CD4-positive, CD25-positive, alpha-beta regulatory T cell (primary cell): Measurements from ENCODE around the gene RADIL. TPM values are rescaled to one million over a fixed set of nuclear protein-coding genes. Genes with fewer than 3 reads are reported as not detected.

Experiments used
- ATAC-seq, 2 donors: fragments of 150-1000 bp; cut with Tn5 transposase; one replicate each; pipeline ENCODE4 v1.10.0; 2021; ENCODE audit warnings: low read depth in 2 of 2, moderate number of reproducible peaks in 2 of 2, moderate library complexity in 1 of 2
- DNase-seq, 3 donors: peaks; one replicate each; pipeline versions ENCODE4 v3.0.0 to v3.0.0-alpha.2; 2012 to 2022; ENCODE audit warnings: mixed read lengths in 1 of 3
- H3K27ac ChIP-seq: one replicate; pipeline ENCODE4 v1.7.0; 2013; ENCODE audit warnings: mild to moderate bottlenecking, low read length; ENCODE audit not compliant: insufficient read depth, poor library complexity, severe bottlenecking
- H3K27me3 ChIP-seq: one replicate; pipeline ENCODE4 v1.7.0; 2013; ENCODE audit warnings: low read length; ENCODE audit not compliant: control insufficient read depth, insufficient read depth
- H3K36me3 ChIP-seq: one replicate; pipeline ENCODE4 v1.7.0; 2013; ENCODE audit warnings: mild to moderate bottlenecking, low read length, moderate library complexity; ENCODE audit not compliant: control insufficient read depth, insufficient read depth
- H3K4me1 ChIP-seq: 2 replicates; pipeline ENCODE4 v1.7.0; 2013; ENCODE audit warnings: mild to moderate bottlenecking, low read length; ENCODE audit not compliant: insufficient read depth, control insufficient read depth, poor library complexity, severe bottlenecking
- H3K4me3 ChIP-seq: one replicate; pipeline ENCODE4 v1.7.0; 2013; ENCODE audit warnings: low read depth, mild to moderate bottlenecking, low read length, moderate library complexity
- H3K9me3 ChIP-seq, 2 experiments: 1 replicate in 1 of 2; 2 replicates in 1 of 2; pipeline ENCODE4 v1.7.0; 2013; ENCODE audit warnings: low read length in 2 of 2, mild to moderate bottlenecking in 1 of 2, moderate library complexity in 1 of 2; ENCODE audit not compliant: control insufficient read depth in 2 of 2
- H3K27ac Mint-ChIP-seq, 3 donors: one replicate each; pipeline ENCODE4 v1.8.0; 2020 to 2022; ENCODE audit warnings: mild to moderate bottlenecking in 3 of 3, mixed read lengths in 3 of 3, moderate library complexity in 2 of 3
- H3K27me3 Mint-ChIP-seq: one replicate; pipeline ENCODE4 v1.8.0; 2022; ENCODE audit warnings: mild to moderate bottlenecking, mixed read lengths
- H3K36me3 Mint-ChIP-seq: one replicate; pipeline ENCODE4 v1.8.0; 2020; ENCODE audit warnings: mixed read lengths
- H3K4me1 Mint-ChIP-seq, 4 donors: one replicate each; pipeline ENCODE4 v1.8.0; 2020 to 2022; ENCODE audit warnings: mixed read lengths in 4 of 4, mild to moderate bottlenecking in 1 of 4
- H3K4me3 Mint-ChIP-seq, 4 donors: one replicate each; pipeline ENCODE4 v1.8.0; 2020 to 2022; ENCODE audit warnings: mild to moderate bottlenecking in 4 of 4, mixed read lengths in 4 of 4, moderate library complexity in 3 of 4
- H3K9me3 Mint-ChIP-seq, 7 donors: one replicate each; pipeline ENCODE4 v1.8.0; 2020 to 2022; ENCODE audit warnings: mixed read lengths in 7 of 7, mild to moderate bottlenecking in 3 of 7, moderate library complexity in 2 of 7
- polyA plus RNA-seq, 4 donors: library from polyadenylated mRNA; unstranded; fragments of 300-500 nt; fragmentation: Illumina TruSeq; gene quantifications; one replicate each; pipeline ENCODE4 v1.2.3, GENCODE V29; 2021
- total RNA-seq: library from RNA; stranded (reverse); gene quantifications from one replicate; pipeline ENCODE4 v1.2.3, GENCODE V29; 2022

RADIL gene
- total and polyA plus RNA-seq, 5 donors from 2014 or later: not detected

DNA sequence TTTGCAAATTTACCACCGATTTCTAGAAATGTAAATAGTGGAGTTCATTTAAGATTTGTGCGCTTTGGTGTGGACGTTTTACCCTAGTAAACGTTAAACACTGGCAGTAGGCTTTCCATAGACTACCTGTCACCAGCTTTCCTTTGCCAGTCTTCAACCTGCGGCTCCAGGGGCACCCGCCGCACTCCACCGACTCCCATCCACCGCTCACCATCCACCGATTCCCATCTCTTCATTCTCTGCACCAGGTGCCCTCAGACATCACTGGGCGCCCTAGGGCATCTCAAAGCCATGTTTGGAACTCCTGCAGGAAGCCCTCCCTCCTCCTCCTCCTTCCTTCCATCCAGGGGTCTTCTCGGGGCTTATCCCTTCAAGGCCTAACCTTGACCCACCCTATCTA lies 109.5 kb downstream of the RADIL start:
- peak overlapping the region; percentile 90 to 99 (median 98) for H3K4me3 Mint-ChIP-seq
- Histone ChIP-seq H3K4me1 (peaks cover 34% of the 10 kb centered on the region), H3K27me3 (no peaks in the 10 kb centered on the region), H3K27ac (peak overlapping the region; percentile 97), H3K4me3 (no peak overlapping the region), H3K9me3 (no peaks in the 10 kb centered on the region), H3K36me3 (peaks cover 4% of the 10 kb centered on the region)
- no peaks in the 10 kb centered on the region for H3K9me3 Mint-ChIP-seq
- peak overlapping the region; percentile 99 to 100 (median 99) for H3K27ac Mint-ChIP-seq
- H3K27me3 Mint-ChIP-seq: peaks cover 4% of the 10 kb centered on the region
- H3K4me1 Mint-ChIP-seq: peaks cover 15 to 46% (median 36%) of the 10 kb centered on the region in 4 donors
- DNase-seq (no peak), ATAC-seq (no peak)
- peaks cover 11% of the 10 kb centered on the region for H3K36me3 Mint-ChIP-seq

DNA sequence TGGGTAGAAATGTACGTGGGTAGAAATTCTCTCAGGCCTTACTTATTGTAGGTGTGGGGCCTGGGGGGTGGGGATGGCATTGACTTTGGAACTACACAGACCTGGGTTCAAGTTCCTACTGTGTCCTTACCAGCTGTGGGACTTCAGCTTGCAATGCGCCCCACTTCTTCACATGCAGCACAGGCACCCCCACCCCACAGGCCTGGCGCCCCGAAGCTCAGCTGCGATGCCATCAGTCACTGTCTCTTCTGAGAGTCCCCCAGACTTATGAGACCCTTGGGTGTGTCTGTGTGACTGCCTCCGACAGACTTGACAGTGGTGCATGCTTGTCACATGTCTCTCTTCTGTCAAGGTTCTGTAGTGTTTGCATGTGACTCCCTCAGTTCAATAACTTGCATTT lies 111.2 kb downstream of the RADIL start:
- DNase-seq (no peak), ATAC-seq (no peak)
- Histone ChIP-seq H3K4me3 (no peak overlapping the region), H3K36me3 (no peaks in the 10 kb centered on the region), H3K4me1 (peaks cover 22% of the 10 kb centered on the region), H3K27me3 (no peaks in the 10 kb centered on the region), H3K27ac (no peak overlapping the region), H3K9me3 (no peaks in the 10 kb centered on the region)
- Mint-ChIP-seq H3K4me1 (peaks cover 4 to 34% (median 23%) of the 10 kb centered on the region in 4 donors), H3K27me3 (peaks cover 4% of the 10 kb centered on the region), H3K9me3 (no peaks in the 10 kb centered on the region), H3K27ac (peak overlapping the region in 2 of 3 donors; percentile 20 to 99), H3K36me3 (peaks cover 4% of the 10 kb centered on the region), H3K4me3 (no peak overlapping the region)

DNA sequence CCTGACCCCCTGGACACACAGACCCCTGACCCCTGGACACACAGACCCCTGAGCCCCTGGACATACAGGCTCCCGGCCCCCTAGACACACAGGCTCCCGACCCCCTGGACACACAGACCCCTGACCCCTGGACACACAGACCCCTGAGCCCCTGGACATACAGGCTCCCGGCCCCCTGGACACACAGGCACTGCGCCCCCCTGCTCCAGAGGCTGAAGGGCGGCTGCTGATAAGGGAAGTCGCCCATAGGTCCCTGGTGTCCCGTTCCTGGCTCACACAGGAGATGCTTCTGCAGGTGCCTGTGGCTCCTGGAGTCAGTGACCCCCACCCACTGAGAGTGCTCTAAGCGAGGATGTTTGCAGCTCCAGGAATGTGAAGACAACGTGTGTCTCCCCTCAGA lies 111.8 kb downstream of the RADIL start:
- Mint-ChIP-seq H3K4me1 (peaks cover 0 to 29% (median 19%) of the 10 kb centered on the region in 4 donors), H3K27ac (peak overlapping the region in 1 of 3 donors; percentile 36)

DNA sequence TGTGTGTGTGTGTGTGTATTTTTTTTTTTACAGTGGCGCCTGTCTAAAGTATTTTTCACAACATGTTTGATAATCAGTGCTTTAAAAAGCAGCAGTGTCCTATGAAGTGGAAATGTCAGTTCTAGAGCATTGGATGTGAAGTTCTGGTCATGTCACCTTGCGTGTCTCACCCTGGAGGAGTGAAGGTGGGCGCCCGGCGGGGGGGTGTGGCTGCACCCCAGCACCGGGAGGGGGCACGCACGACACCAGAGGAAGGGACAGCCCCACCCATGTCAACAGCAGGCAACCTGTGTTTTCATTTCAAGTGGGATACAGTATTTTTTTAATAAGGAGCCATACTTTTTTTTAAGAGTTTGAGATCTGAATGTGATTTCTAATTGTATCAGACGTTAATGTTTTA lies 112.6 kb downstream of the RADIL start:
- ATAC-seq: no peak
- no peak for DNase-seq
- no peak overlapping the region for H3K4me3 Mint-ChIP-seq
- Histone ChIP-seq H3K27ac (no peak overlapping the region), H3K9me3 (no peaks in the 10 kb centered on the region), H3K36me3 (no peaks in the 10 kb centered on the region), H3K4me3 (no peak overlapping the region), H3K4me1 (peaks cover 9% of the 10 kb centered on the region), H3K27me3 (no peaks in the 10 kb centered on the region)
- peaks cover 0 to 2% (median 0%) of the 10 kb centered on the region in 7 donors for H3K9me3 Mint-ChIP-seq
- H3K27ac Mint-ChIP-seq: peak overlapping the region in 1 of 3 donors; percentile 71
- H3K36me3 Mint-ChIP-seq: no peaks in the 10 kb centered on the region
- H3K27me3 Mint-ChIP-seq: peaks cover 4% of the 10 kb centered on the region
- peaks cover 0 to 22% (median 15%) of the 10 kb centered on the region in 4 donors for H3K4me1 Mint-ChIP-seq

More for the DNA sequence above, 111.8 kb downstream of the RADIL start:
- peaks cover under 1% of the 10 kb centered on the region for H3K36me3 Mint-ChIP-seq
- H3K9me3 Mint-ChIP-seq: peaks cover 0 to under 1% (median 0%) of the 10 kb centered on the region in 7 donors
- H3K9me3 ChIP-seq: no peaks in the 10 kb centered on the region
- H3K27me3 Mint-ChIP-seq: peaks cover 4% of the 10 kb centered on the region
- H3K27ac ChIP-seq: no peak overlapping the region
- peaks cover 16% of the 10 kb centered on the region for H3K4me1 ChIP-seq
- H3K4me3 ChIP-seq: no peak overlapping the region
- H3K36me3 ChIP-seq: no peaks in the 10 kb centered on the region
- H3K27me3 ChIP-seq: no peaks in the 10 kb centered on the region
- DNase-seq (no peak), ATAC-seq (no peak)
- H3K4me3 Mint-ChIP-seq: no peak overlapping the region

DNA sequence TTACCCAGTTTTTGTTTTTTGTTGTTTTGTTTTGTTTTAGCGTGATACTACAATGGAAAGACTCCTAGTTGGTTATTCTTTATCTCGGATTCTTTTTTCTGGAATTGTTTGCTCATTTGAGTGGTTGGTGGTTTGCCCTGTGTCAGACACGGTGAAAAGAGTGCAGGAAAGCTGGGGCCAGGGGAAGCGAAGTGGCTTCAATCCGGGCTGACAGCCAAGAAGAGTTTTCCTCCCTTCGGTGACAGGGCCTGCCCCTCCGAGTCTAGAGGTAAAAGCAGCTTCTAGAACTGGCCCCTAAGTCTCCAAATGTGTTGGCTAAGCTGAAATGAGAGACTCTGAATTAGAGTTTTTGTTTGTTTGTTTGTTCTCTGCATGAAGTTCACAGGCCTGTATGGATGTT lies 113.8 kb downstream of the RADIL start:
- no peaks in the 10 kb centered on the region for H3K27me3 ChIP-seq
- no peak overlapping the region for H3K27ac ChIP-seq
- H3K9me3 ChIP-seq: no peaks in the 10 kb centered on the region
- no peaks in the 10 kb centered on the region for H3K36me3 Mint-ChIP-seq
- ATAC-seq (no peak), DNase-seq (no peak)
- H3K27ac Mint-ChIP-seq: peak overlapping the region; percentile 65 to 90 (median 71)
- peaks cover 0 to 13% (median 8%) of the 10 kb centered on the region in 4 donors for H3K4me1 Mint-ChIP-seq
- H3K4me1 ChIP-seq: peaks cover 5% of the 10 kb centered on the region
- peak overlapping the region in 2 of 4 donors; percentile 19 to 22 for H3K4me3 Mint-ChIP-seq
- no peak overlapping the region for H3K4me3 ChIP-seq
- no peaks in the 10 kb centered on the region for H3K36me3 ChIP-seq
- H3K27me3 Mint-ChIP-seq: no peaks in the 10 kb centered on the region
- peaks cover 0 to 2% (median 0%) of the 10 kb centered on the region in 7 donors for H3K9me3 Mint-ChIP-seq

DNA sequence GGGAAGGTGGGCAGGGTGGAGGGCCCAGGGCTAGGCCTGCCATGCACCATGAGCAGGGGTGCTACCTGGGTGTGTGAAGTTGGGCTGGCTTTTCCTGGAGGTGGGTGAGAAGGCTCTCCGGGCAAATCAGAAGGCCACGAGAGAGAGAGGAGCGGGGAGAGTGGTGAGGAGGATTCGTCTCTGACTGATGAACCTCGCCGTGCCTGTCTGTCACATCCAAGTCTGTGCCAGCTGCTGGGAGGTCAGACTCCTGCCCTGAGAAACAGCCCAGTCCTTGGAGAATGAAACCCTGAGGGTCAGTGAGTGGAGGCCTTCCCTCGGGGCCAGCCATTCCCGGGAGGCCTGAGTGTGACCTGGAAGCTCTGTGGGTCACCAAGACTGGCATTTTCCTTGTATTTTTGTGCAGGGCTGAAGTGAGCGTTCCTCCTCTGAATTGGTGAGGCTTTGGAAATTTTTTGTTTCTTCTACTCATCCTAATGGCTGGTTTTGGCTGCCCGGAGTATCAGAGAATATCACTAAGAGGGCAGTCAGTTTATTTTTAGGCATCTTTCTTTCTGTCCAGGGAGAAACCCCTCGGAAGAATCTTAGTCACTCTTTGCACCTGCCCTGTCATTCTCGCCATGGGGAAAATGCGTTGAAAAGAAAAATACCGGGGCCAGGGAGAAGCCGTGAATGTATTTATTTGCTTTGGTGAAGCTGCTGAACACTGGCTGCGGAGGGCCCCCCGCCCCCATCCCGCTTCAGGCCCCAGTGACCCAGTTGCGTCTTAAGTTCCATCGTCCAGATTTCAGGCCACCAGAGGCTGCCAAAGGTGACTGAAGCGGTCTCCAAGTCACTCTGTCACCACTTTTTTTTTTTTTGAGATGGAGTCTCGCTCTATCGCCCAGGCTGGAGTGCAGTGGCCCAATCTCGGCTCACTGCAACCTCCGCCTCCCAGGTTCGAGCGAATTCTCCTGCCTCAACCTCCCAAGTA lies 114.6 kb downstream of the RADIL start:
- Histone ChIP-seq H3K36me3 (peaks cover 6% of the 10 kb centered on the region), H3K9me3 (no peaks in the 10 kb centered on the region), H3K4me3 (no peak overlapping the region), H3K27ac (no peak overlapping the region), H3K4me1 (no peaks in the 10 kb centered on the region), H3K27me3 (no peaks in the 10 kb centered on the region)
- Mint-ChIP-seq H3K4me3 (no peak overlapping the region), H3K27me3 (no peaks in the 10 kb centered on the region), H3K36me3 (no peaks in the 10 kb centered on the region), H3K27ac (peak overlapping the region in 1 of 3 donors; percentile 32), H3K4me1 (peaks cover 0 to 4% (median 2%) of the 10 kb centered on the region in 4 donors), H3K9me3 (peaks cover 0 to 2% (median 0%) of the 10 kb centered on the region in 7 donors)
- DNase-seq (no peak), ATAC-seq (no peak)

DNA sequence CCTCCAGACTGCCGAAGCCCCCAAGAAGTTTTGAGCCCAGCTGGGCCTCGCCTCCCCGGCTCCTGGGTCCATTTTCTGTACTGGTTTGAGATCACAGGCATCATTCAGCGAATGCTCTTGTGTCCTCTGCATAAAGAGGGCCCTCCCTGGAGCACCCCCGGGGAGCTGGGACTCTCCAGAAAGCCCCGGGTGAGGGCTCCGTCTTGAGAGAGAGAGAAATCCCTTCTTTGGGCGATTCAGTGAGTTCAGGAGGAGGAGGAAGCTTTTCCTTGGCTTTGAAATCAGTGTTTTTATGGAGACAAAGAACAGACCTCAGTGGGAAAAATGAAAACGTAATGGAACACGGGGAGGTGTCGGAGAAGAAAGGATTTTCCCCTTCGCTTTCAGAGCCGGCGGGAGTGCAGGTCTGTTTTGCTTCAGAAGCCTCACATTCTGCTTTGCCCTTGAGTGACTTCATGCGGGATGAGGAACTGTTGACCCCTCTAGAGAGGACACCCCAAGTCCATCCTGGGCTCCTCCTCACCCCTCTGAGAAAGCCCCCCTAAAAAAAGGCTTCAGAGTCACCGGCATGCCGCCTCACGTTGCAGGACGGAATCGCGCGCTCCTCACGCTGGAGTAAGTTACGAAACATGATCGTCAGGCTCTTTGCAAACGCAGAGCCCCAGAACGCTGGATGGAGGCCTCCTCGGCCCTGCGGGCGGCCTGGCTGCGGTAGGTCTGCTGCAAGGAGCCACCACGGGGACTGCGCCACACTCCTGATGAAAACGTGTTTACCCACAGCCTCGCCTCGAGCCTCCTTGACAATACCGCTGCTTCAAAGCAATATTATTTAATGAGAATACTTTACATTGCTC lies 116.6 kb downstream of the RADIL start:
- Mint-ChIP-seq H3K36me3 (peaks cover 4% of the 10 kb centered on the region), H3K27ac (no peak overlapping the region), H3K9me3 (peaks cover 0 to 4% (median 0%) of the 10 kb centered on the region in 7 donors), H3K4me3 (no peak overlapping the region), H3K4me1 (peaks cover 0 to 4% (median under 1%) of the 10 kb centered on the region in 4 donors), H3K27me3 (no peaks in the 10 kb centered on the region)
- DNase-seq (no peak), ATAC-seq (no peak)
- peaks cover 22% of the 10 kb centered on the region for H3K36me3 ChIP-seq
- no peak overlapping the region for H3K4me3 ChIP-seq
- no peaks in the 10 kb centered on the region for H3K9me3 ChIP-seq
- H3K4me1 ChIP-seq: no peaks in the 10 kb centered on the region
- H3K27me3 ChIP-seq: no peaks in the 10 kb centered on the region
- H3K27ac ChIP-seq: no peak overlapping the region
